Panc1 (cell line): ENCODE measurements around the gene CHIA. TPM values are rescaled to one million over a fixed set of nuclear protein-coding genes. Genes with fewer than 3 reads are reported as not detected.
"Not testable (repeated sequence)": the region's sequence is repeated elsewhere in the genome, so short reads cannot be mapped to it uniquely, and the experiment has no call there.

Experiments
- ATAC-seq: fragments of 200-7000 bp; cut with Tn5 transposase; 2 replicates; pipeline ENCODE4 v1.9.1; 2020; ENCODE audit warnings: mild to moderate bottlenecking, moderate library complexity
- BruUV-seq: library from RNA; stranded (reverse); fragments of 400-500 nt; replicated peaks from 2 replicates; lab custom pipeline; 2021; lab: Mats Ljungman, UMichigan
- CTCF ChIA-PET: fragments of 300-600 bp; sonication (Branson Sonifier 250); formaldehyde crosslinking; loops from one replicate; lab custom pipeline; 2022; ENCODE audit warnings: antibody characterized with exemption; lab: Charles Lee
- POLR2A ChIA-PET: fragments of 300-600 bp; sonication (Branson Sonifier 250); formaldehyde crosslinking; loops from one replicate; lab custom pipeline; 2022; ENCODE audit warnings: antibody characterized with exemption; lab: Charles Lee
- DNase-seq: peaks from one replicate; pipeline ENCODE4 v3.0.0-alpha.2; 2010; ENCODE audit warnings: low read depth, low spot score
- H3K27ac ChIP-seq: 2 replicates; pipeline ENCODE4 v1.5.1; 2011; ENCODE audit warnings: mild to moderate bottlenecking, low read length, inconsistent platforms
- H3K27me3 ChIP-seq: fragments of 200-500 bp; sonication (Bioruptor generic); 2 replicates; pipeline ENCODE4 v1.6.0; 2014; ENCODE audit warnings: low read length, inconsistent platforms; ENCODE audit not compliant: control insufficient read depth, insufficient read depth
- H3K36me3 ChIP-seq: fragments of 200-500 bp; sonication (Bioruptor generic); 2 replicates; pipeline ENCODE4 v1.5.1; 2014; ENCODE audit warnings: inconsistent platforms, mild to moderate bottlenecking, low read length, moderate library complexity; ENCODE audit not compliant: control insufficient read depth, insufficient read depth
- H3K4me1 ChIP-seq: 2 replicates; pipeline ENCODE4 v1.5.1; 2011; ENCODE audit warnings: inconsistent platforms, mild to moderate bottlenecking, low read length, moderate library complexity; ENCODE audit not compliant: control insufficient read depth, insufficient read depth
- H3K4me3 ChIP-seq, 2 experiments: 2 replicates each; pipeline ENCODE4 v1.5.1; 2011 to 2012; ENCODE audit warnings: low read depth in 2 of 2, low read length in 2 of 2, mild to moderate bottlenecking in 2 of 2, inconsistent platforms in 1 of 2, moderate library complexity in 1 of 2
- H3K9me3 ChIP-seq: fragments of 200-500 bp; sonication (Bioruptor generic); 2 replicates; pipeline ENCODE4 v1.5.1; 2014; ENCODE audit warnings: low read depth, mild to moderate bottlenecking, inconsistent platforms, low read length, moderate library complexity; ENCODE audit not compliant: control insufficient read depth, insufficient read depth
- POLR2AphosphoS5 ChIP-seq: IDR thresholded peaks from 2 replicates; pipeline ENCODE4 v1.6.1; 2012; ENCODE audit warnings: mild to moderate bottlenecking, low read depth, low read length, moderate library complexity
- SIN3A ChIP-seq: IDR thresholded peaks from 2 replicates; pipeline ENCODE4 v1.6.1; 2012; ENCODE audit warnings: low read depth, mild to moderate bottlenecking, low read length, moderate library complexity, borderline replicate concordance; ENCODE audit not compliant: insufficient read depth
- TCF7L2 ChIP-seq: IDR thresholded peaks from 2 replicates; pipeline ENCODE4 v1.6.1; 2011; ENCODE audit warnings: mild to moderate bottlenecking, low read depth, low read length, inconsistent platforms
- in situ Hi-C: cut with HindIII; loops from 2 replicates; pipeline ENCODE4 v1.10.0; 2016; ENCODE audit warnings: low sequenced_read_pairs, low pct_unique_long_range_greater_than_20kb
- intact Hi-C: fragments of 100-400 bp; cut with micrococcal nuclease; formaldehyde crosslinking; loops from one replicate; pipeline ENCODE4 v1.10.0; 2022; ENCODE audit not compliant: unreplicated experiment
- total RNA-seq: library from RNA; stranded (reverse); gene quantifications from one replicate; pipeline ENCODE4 v1.2.1, GENCODE V29; 2021; ENCODE audit not compliant: unreplicated experiment
- TF ChIP-seq, protein P1 (sequence below): fragments of 450-650 bp; IDR thresholded peaks from 2 replicates; pipeline ENCODE4 v1.5.1; 2017; ENCODE audit warnings: mild to moderate bottlenecking
- TF ChIP-seq, protein P2 (sequence below), 2 experiments: IDR thresholded peaks; 2 replicates each; pipeline ENCODE4 v1.6.1; 2011 to 2012; ENCODE audit warnings: low read depth in 2 of 2, control low read depth in 1 of 2, low read length in 1 of 2, mild to moderate bottlenecking in 1 of 2, moderate library complexity in 1 of 2; ENCODE audit not compliant: insufficient read depth in 1 of 2

Gene CHIA
- total RNA-seq, 1 experiment from 2014 or later = not detected

DNA sequence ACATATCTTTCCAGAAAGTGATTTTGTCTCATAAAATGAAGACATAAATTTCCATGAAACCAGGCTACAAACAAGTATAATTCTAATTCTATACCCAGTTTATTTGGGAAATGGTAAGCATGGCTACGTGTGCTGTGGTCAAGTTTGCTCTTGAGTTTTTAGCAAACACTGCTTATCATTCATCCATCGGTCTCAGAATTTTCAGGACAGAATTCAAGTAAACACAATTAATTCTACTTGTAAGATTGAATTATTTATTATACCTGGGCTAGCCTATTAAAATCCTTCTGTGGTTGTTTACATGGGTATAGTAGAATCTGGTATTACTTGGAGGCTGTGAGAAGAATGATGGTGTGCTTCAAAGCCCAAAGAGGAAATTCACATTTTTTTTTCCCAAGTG, 68.3 kb downstream of the CHIA start:
- Histone ChIP-seq H3K4me1 (no peaks in the 10 kb centered on the region), H3K4me3 (no peak overlapping the region), H3K9me3 (no peaks in the 10 kb centered on the region), H3K27me3 (no peaks in the 10 kb centered on the region; the same call in 1 of the 2 replicates), H3K27ac (no peak overlapping the region), H3K36me3 (no peaks in the 10 kb centered on the region)
- DNase-seq (no peak), ATAC-seq (no peak)
- CTCF ChIA-PET = no interaction called here
- in situ Hi-C loops = no loop called here
- TF ChIP-seq SIN3A (no peak), POLR2AphosphoS5 (no peak), TCF7L2 (no peak)
- TF ChIP-seq, protein P1, sequence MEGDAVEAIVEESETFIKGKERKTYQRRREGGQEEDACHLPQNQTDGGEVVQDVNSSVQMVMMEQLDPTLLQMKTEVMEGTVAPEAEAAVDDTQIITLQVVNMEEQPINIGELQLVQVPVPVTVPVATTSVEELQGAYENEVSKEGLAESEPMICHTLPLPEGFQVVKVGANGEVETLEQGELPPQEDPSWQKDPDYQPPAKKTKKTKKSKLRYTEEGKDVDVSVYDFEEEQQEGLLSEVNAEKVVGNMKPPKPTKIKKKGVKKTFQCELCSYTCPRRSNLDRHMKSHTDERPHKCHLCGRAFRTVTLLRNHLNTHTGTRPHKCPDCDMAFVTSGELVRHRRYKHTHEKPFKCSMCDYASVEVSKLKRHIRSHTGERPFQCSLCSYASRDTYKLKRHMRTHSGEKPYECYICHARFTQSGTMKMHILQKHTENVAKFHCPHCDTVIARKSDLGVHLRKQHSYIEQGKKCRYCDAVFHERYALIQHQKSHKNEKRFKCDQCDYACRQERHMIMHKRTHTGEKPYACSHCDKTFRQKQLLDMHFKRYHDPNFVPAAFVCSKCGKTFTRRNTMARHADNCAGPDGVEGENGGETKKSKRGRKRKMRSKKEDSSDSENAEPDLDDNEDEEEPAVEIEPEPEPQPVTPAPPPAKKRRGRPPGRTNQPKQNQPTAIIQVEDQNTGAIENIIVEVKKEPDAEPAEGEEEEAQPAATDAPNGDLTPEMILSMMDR = no peak
- TF ChIP-seq, protein P2, sequence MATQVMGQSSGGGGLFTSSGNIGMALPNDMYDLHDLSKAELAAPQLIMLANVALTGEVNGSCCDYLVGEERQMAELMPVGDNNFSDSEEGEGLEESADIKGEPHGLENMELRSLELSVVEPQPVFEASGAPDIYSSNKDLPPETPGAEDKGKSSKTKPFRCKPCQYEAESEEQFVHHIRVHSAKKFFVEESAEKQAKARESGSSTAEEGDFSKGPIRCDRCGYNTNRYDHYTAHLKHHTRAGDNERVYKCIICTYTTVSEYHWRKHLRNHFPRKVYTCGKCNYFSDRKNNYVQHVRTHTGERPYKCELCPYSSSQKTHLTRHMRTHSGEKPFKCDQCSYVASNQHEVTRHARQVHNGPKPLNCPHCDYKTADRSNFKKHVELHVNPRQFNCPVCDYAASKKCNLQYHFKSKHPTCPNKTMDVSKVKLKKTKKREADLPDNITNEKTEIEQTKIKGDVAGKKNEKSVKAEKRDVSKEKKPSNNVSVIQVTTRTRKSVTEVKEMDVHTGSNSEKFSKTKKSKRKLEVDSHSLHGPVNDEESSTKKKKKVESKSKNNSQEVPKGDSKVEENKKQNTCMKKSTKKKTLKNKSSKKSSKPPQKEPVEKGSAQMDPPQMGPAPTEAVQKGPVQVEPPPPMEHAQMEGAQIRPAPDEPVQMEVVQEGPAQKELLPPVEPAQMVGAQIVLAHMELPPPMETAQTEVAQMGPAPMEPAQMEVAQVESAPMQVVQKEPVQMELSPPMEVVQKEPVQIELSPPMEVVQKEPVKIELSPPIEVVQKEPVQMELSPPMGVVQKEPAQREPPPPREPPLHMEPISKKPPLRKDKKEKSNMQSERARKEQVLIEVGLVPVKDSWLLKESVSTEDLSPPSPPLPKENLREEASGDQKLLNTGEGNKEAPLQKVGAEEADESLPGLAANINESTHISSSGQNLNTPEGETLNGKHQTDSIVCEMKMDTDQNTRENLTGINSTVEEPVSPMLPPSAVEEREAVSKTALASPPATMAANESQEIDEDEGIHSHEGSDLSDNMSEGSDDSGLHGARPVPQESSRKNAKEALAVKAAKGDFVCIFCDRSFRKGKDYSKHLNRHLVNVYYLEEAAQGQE (IDR thresholded peaks at IDR 0.05; ENCODE audit: insufficient read depth in 1 of 2, low read depth in 2 of 2, low read length in 1 of 2) = no peak
- POLR2A ChIA-PET = no interaction called here
- intact Hi-C loops = no loop called here
- no TSS peak for BruUV-seq

DNA sequence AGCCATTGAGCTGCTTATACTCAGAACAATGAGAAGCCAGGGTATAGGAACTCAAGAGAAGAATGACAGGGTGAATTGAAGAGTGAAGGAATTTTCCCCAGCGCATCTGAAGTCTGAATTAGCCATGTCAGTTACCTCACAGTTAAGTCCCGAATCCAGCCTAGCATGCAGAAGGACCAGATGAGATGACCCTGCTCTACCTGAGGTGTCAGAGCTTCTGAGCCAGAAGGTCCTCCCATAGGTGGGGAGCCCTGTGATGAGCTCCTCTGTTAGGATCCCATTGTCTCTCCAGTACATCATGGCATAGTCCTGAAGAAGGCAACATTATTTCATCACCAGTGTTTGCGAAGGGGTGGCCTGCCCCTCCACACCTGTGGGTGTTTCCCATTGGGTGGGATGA, 68.7 kb downstream of the CHIA start:
- no peak overlapping the region for H3K4me3 ChIP-seq
- no peaks in the 10 kb centered on the region for H3K36me3 ChIP-seq
- H3K9me3 ChIP-seq = no peaks in the 10 kb centered on the region
- ATAC-seq (no peak), DNase-seq (no peak)
- intact Hi-C loops = no loop called here
- in situ Hi-C loops = no loop called here
- TF ChIP-seq, protein P1 = no peak
- TF ChIP-seq, protein P2 (IDR thresholded peaks at IDR 0.05; ENCODE audit: insufficient read depth in 1 of 2, low read depth in 2 of 2, low read length in 1 of 2) = no peak
- TF ChIP-seq TCF7L2 (no peak), SIN3A (no peak), POLR2AphosphoS5 (no peak)
- ChIA-PET CTCF (no interaction called here), POLR2A (no interaction called here)
- no peak overlapping the region for H3K27ac ChIP-seq
- H3K4me1 ChIP-seq = no peaks in the 10 kb centered on the region
- H3K27me3 ChIP-seq = no peaks in the 10 kb centered on the region; the same call in 1 of the 2 replicates
- BruUV-seq = no TSS peak

DNA sequence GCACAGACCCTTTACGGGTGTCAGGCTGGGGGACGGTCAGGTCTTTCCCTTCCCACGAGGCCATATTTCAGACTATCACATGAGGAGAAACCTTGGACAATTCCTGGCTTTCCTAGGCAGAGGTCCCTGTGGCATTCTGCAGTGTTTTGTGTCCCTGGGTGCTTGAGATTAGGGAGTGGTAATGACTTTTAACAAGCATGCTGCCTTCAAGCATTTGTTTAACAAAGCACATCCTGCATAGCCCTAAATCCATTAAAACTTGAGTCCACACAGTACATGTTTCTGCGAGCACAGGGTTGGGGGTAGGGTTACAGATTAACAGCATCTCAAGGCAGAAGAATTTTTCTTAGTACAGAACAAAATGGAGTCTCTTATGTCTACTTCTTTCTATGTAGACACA, 69.6 kb downstream of the CHIA start:
- intact Hi-C loops, DNase-seq, H3K36me3 ChIP-seq, H3K4me1 ChIP-seq, H3K4me3 ChIP-seq, H3K27ac ChIP-seq, BruUV-seq, CTCF ChIA-PET, H3K27me3 ChIP-seq, POLR2A ChIA-PET, ATAC-seq, in situ Hi-C loops, H3K9me3 ChIP-seq: not testable (repeated sequence)
